CD8-positive, alpha-beta memory T cell (primary cell): ENCODE results near the gene IFIT1B. TPM values are rescaled to one million over a fixed set of nuclear protein-coding genes. Genes with fewer than 3 reads are reported as not detected.
"Not testable (repeated sequence)": the region's sequence is repeated elsewhere in the genome, so short reads cannot be mapped to it uniquely, and the experiment has no call there.

ENCODE experiments used
- CTCF ChIA-PET: fragments of 350-600 bp; sonication (Branson Sonifier 250); formaldehyde crosslinking; loops from one replicate; lab custom pipeline; 2021; ENCODE audit warnings: antibody characterized with exemption; lab: Charles Lee
- POLR2A ChIA-PET: fragments of 350-600 bp; sonication (Branson Sonifier 250); formaldehyde crosslinking; loops from one replicate; lab custom pipeline; 2021; ENCODE audit warnings: antibody characterized with exemption; lab: Charles Lee
- DNase-seq, 5 donors: peaks; one replicate each; pipeline versions ENCODE4 v3.0.0 to v3.0.0-alpha.2; 2020 to 2022; ENCODE audit warnings: mixed read lengths in 1 of 5
- H3K27ac ChIP-seq: one replicate; pipeline ENCODE4 v1.7.0; 2013; ENCODE audit warnings: low read depth, mild to moderate bottlenecking, low read length, moderate library complexity
- H3K27me3 ChIP-seq: 2 replicates; pipeline ENCODE4 v1.7.0; 2013; ENCODE audit warnings: low read length, mild to moderate bottlenecking; ENCODE audit not compliant: insufficient read depth, poor library complexity, severe bottlenecking
- H3K36me3 ChIP-seq: 2 replicates; pipeline ENCODE4 v1.7.0; 2013; ENCODE audit warnings: mild to moderate bottlenecking, low read length, moderate library complexity; ENCODE audit not compliant: insufficient read depth
- H3K4me1 ChIP-seq: 2 replicates; pipeline ENCODE4 v1.7.0; 2013; ENCODE audit warnings: mild to moderate bottlenecking, low read length, moderate library complexity; ENCODE audit not compliant: insufficient read depth
- H3K4me3 ChIP-seq: 2 replicates; pipeline ENCODE4 v1.7.0; 2013; ENCODE audit warnings: mild to moderate bottlenecking, low read length
- H3K9me3 ChIP-seq: 2 replicates; pipeline ENCODE4 v1.7.0; 2013; ENCODE audit warnings: mild to moderate bottlenecking, low read length
- H3K27ac Mint-ChIP-seq, 8 donors: one replicate each; pipeline ENCODE4 v1.8.0; 2020 to 2021; ENCODE audit warnings: mixed read lengths in 8 of 8, mild to moderate bottlenecking in 6 of 8, inconsistent platforms in 3 of 8, moderate library complexity in 3 of 8
- H3K27me3 Mint-ChIP-seq, 2 donors: one replicate each; pipeline ENCODE4 v1.8.0; 2020 to 2021; ENCODE audit warnings: mixed read lengths in 2 of 2, mild to moderate bottlenecking in 1 of 2, moderate library complexity in 1 of 2
- H3K36me3 Mint-ChIP-seq, 3 donors: one replicate each; pipeline ENCODE4 v1.8.0; 2020 to 2021; ENCODE audit warnings: mixed read lengths in 3 of 3, inconsistent platforms in 1 of 3, mild to moderate bottlenecking in 1 of 3
- H3K4me1 Mint-ChIP-seq, 3 donors: one replicate each; pipeline ENCODE4 v1.8.0; 2020 to 2021; ENCODE audit warnings: mixed read lengths in 3 of 3, inconsistent platforms in 1 of 3, mild to moderate bottlenecking in 1 of 3
- H3K4me3 Mint-ChIP-seq, 7 donors: one replicate each; pipeline ENCODE4 v1.8.0; 2020 to 2021; ENCODE audit warnings: mixed read lengths in 7 of 7, mild to moderate bottlenecking in 6 of 7, moderate library complexity in 4 of 7, inconsistent platforms in 2 of 7
- H3K9me3 Mint-ChIP-seq, 5 donors: one replicate each; pipeline ENCODE4 v1.8.0; 2020 to 2022; ENCODE audit warnings: mixed read lengths in 5 of 5, mild to moderate bottlenecking in 3 of 5, moderate library complexity in 2 of 5, inconsistent platforms in 1 of 5
- polyA plus RNA-seq: library from polyadenylated mRNA; unstranded; fragments of 300-500 nt; fragmentation: Illumina TruSeq; gene quantifications from one replicate; pipeline ENCODE4 v1.2.3, GENCODE V29; 2021
- total RNA-seq, 2 experiments: library from RNA; stranded (reverse); gene quantifications; one replicate each; pipeline ENCODE4 v1.2.3, GENCODE V29; 2021

Gene IFIT1B
- total and polyA plus RNA-seq, 3 experiments from 2014 or later = 0.14 TPM; not detected in 2

DNA sequence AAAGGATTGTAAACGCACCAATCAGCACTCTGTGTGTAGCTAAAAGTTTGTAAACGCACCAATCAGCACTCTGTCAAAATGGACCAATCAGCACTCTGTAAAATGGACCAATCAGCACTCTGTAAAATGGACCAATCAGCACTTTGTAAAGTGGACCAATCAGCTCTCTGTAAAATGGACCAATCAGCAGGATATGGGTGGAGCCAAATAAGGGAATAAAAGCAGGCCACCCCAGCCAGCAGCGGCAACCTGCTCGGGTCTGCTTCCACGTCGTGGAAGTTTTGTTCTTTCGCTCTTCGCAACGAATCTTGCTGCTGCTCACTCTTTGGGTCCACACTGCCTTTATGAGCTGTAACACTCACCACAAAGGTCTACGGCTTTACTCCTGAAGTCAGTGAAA is 34.4 kb downstream of the IFIT1B start:
- H3K4me1 Mint-ChIP-seq = peaks cover 37 to 56% (median 52%) of the 10 kb centered on the region in 3 donors

DNA sequence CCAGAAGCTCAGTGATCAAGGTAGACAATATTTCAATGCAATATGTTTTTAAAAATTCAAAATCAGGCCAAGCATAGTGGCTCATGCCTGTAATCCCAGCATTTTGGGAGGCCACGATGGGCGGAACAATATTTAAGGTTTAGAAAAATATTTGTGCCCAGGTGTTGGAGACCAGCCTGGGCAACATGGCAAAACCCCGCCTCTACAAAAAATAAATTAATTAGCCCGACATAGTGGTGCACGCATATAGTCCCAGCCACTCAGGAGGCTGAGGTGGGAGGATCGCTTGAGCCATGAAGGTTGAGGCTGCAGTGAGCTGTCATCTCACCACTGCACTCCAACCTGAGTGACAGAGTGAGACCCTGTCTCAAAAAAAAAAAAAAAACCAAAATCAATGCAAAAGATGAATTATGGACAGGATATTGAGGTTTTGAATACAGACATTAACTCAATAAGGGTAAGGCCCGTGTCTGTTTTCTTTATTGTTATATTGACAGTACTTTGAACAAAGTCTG is 35.6 kb downstream of the IFIT1B start:
- POLR2A ChIA-PET = interaction anchor here (1.0 to 1.4 kb wide), 5 partner anchors 81 to 1750 kb away, joined by 3 to 9 read pairs (median 4); partner anchors contain the start of genes IFIT2 and LIPA
- peaks cover 0 to 25% (median 6%) of the 10 kb centered on the region in 3 donors for H3K36me3 Mint-ChIP-seq
- H3K27ac Mint-ChIP-seq = peak overlapping the region; percentile 89 to 100 (median 98)
- no peaks in the 10 kb centered on the region for H3K36me3 ChIP-seq
- peaks cover 49 to 68% (median 63%) of the 10 kb centered on the region in 3 donors for H3K4me1 Mint-ChIP-seq
- no peak overlapping the region for H3K27ac ChIP-seq
- no peaks in the 10 kb centered on the region for H3K27me3 ChIP-seq
- CTCF ChIA-PET = interaction anchor here (1.0 to 1.2 kb wide), 3 partner anchors 12 to 163 kb away, joined by 3 to 4 read pairs (median 3); partner anchors contain the start of gene LIPA
- peak overlapping the region; percentile 92 to 97 (median 95) for H3K4me3 Mint-ChIP-seq
- no peaks in the 10 kb centered on the region for H3K9me3 ChIP-seq
- no peak for DNase-seq
- no peaks in the 10 kb centered on the region for H3K27me3 Mint-ChIP-seq
- no peaks in the 10 kb centered on the region for H3K9me3 Mint-ChIP-seq
- peaks cover 30% of the 10 kb centered on the region for H3K4me1 ChIP-seq
- peak overlapping the region; percentile 88 for H3K4me3 ChIP-seq

More for the DNA sequence above, 34.4 kb downstream of the IFIT1B start:
- H3K9me3 Mint-ChIP-seq, H3K9me3 ChIP-seq, POLR2A ChIA-PET, H3K27me3 ChIP-seq, H3K36me3 ChIP-seq, H3K27ac ChIP-seq, H3K27me3 Mint-ChIP-seq: not testable (repeated sequence)
- CTCF ChIA-PET = interaction anchor here (1.1 kb wide), 1 partner anchor 9 kb away, joined by 4 read pairs; no protein-coding TSS in a partner anchor
- H3K4me3 Mint-ChIP-seq = peak overlapping the region; percentile 9 to 69 (median 54)
- DNase-seq = peak in 3 of 5 donors; percentile 38 to 54 (median 54)
- H3K27ac Mint-ChIP-seq = peak overlapping the region; percentile 34 to 89 (median 76)
- Histone ChIP-seq H3K4me3 (peak overlapping the region; percentile 14), H3K4me1 (peaks cover 26% of the 10 kb centered on the region)
- peaks cover 0 to 15% (median 3%) of the 10 kb centered on the region in 3 donors for H3K36me3 Mint-ChIP-seq

DNA sequence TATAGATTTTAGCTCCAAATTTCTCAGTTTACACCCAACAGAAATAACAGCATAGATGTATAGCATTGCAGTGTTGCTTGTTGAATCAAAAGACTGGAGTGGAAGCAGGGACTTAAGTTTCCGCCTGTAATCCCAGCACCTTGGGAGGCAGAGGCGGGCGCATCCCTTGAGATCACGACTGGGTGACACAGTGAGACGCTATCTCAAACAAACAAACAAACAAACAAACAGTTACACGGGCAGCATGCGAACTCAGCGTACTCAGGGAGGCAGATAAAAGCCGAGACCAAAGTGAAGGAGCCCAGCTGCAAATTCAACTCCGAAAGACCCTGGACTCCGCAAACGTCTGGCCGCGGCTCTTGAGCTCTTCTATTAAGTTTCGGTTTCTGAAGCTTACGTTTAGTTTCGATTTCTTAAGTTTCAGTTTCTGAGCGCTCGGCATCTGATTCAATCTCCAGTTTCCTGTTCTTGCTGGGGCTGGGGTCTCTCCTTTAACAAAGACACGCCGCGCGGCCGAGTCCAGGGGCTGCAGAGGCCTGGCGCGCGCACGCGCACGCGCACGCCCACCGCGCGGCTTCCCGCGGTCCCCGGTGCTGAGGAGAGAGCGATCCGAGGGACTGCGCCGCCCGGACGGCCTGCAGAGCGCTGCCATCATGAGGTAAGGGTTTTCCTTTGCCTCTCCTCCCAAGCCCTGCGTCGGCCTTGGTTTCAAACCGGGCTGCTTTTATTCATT is 36.5 kb downstream of the IFIT1B start, which contains the start of gene IFIT5:
Gene IFIT5 (plus strand): TSS at position 423 of the 733 bp plus-strand sequence. CDS start 231 bp downstream, at position 654.
- H3K36me3 Mint-ChIP-seq = peaks cover 0 to 25% (median 6%) of the 10 kb centered on the region in 3 donors
- H3K36me3 ChIP-seq = no peaks in the 10 kb centered on the region
- H3K4me3 Mint-ChIP-seq = peak within 1 kb of the TSS; percentile 92 to 97 (median 95)
- H3K27me3 Mint-ChIP-seq = no peaks in the 10 kb centered on the region
- no peaks in the 10 kb centered on the region for H3K27me3 ChIP-seq
- peak within 1 kb of the TSS; percentile 88 for H3K4me3 ChIP-seq
- no peaks in the 10 kb centered on the region for H3K9me3 ChIP-seq
- ChIA-PET CTCF (interaction anchor here (0.8 to 1.4 kb wide), 9 partner anchors 13 to 163 kb away, joined by 3 to 6 read pairs (median 3); partner anchors contain the start of genes IFIT1, IFIT2 and LIPA), POLR2A (interaction anchor here (0.7 to 1.6 kb wide), 8 partner anchors 22 to 1749 kb away, joined by 3 to 30 read pairs (median 4); partner anchors contain the start of genes IFIT1, IFIT2, KIF20B and LIPA)
- peak within 1 kb of the TSS; percentile 89 to 100 (median 98) for H3K27ac Mint-ChIP-seq
- no peaks in the 10 kb centered on the region for H3K9me3 Mint-ChIP-seq
- peaks cover 56 to 71% (median 70%) of the 10 kb centered on the region in 3 donors for H3K4me1 Mint-ChIP-seq
- peaks cover 39% of the 10 kb centered on the region for H3K4me1 ChIP-seq
- peak; percentile 52 to 82 (median 76) for DNase-seq
- H3K27ac ChIP-seq = peak within 1 kb of the TSS; percentile 88

DNA sequence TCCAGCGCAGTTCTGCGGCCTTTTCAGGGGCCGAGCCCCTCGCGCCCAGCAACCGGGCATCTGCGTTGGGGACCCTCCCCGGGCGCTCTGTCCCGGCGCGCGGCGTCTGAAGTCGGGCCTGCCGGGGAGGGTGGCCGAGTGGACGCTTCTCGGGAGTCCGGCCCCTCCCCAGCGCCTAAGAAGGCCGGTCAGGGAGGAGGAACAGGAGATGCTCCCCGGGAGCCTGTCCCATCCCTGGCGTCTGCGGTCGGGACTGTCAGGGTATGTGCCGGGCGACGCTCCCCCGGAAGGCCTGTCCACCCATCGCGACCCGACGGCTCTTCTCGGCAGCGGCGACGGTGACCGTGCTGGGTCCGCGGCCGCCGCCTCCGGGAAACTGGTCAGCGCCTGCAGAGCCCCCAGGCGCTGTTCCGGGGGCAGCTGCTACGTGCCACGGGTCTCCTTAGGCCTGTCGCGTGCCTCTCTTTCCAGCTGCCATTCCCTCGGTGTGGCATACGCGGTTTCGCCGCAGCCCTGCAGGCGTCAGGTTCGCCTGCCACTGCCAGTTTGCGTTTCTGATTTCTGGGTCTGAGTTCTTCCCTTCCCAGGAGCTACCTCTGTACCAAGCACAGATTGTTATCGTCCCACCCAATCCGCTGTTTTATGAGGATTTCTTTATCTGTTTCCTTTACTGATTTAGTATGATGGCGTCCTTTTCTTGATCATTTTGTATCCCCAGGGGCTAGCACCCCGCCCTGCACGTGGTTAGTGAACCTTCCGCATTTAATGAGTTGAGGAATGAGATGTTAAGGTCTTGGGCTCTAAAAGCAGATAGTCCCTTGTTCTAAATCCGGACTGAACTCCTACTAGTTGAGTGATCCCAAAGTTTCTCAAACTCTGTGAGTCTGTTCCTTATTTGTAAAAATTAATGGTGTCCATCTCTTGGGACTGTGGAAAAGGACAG is 37.3 kb downstream of the IFIT1B start:
- DNase-seq = peak; percentile 34 to 65 (median 49)
- no peaks in the 10 kb centered on the region for H3K27me3 Mint-ChIP-seq
- peak overlapping the region; percentile 92 to 97 (median 95) for H3K4me3 Mint-ChIP-seq
- peaks cover 0 to 29% (median 10%) of the 10 kb centered on the region in 3 donors for H3K36me3 Mint-ChIP-seq
- Histone ChIP-seq H3K4me3 (peak overlapping the region; percentile 88), H3K36me3 (no peaks in the 10 kb centered on the region), H3K27me3 (no peaks in the 10 kb centered on the region), H3K9me3 (no peaks in the 10 kb centered on the region), H3K4me1 (peaks cover 42% of the 10 kb centered on the region), H3K27ac (peak overlapping the region; percentile 88)
- CTCF ChIA-PET = interaction anchor here (0.9 to 1.4 kb wide), 3 partner anchors 22 to 80 kb away, joined by 3 to 6 read pairs (median 3); partner anchors contain the start of gene IFIT1
- peak overlapping the region; percentile 89 to 100 (median 98) for H3K27ac Mint-ChIP-seq
- peaks cover 60 to 78% (median 77%) of the 10 kb centered on the region in 3 donors for H3K4me1 Mint-ChIP-seq
- no peaks in the 10 kb centered on the region for H3K9me3 Mint-ChIP-seq
- POLR2A ChIA-PET = interaction anchor here (0.8 to 1.6 kb wide), 6 partner anchors 23 to 1748 kb away, joined by 3 to 30 read pairs (median 6); partner anchors contain the start of genes IFIT1, IFIT2, KIF20B and LIPA

DNA sequence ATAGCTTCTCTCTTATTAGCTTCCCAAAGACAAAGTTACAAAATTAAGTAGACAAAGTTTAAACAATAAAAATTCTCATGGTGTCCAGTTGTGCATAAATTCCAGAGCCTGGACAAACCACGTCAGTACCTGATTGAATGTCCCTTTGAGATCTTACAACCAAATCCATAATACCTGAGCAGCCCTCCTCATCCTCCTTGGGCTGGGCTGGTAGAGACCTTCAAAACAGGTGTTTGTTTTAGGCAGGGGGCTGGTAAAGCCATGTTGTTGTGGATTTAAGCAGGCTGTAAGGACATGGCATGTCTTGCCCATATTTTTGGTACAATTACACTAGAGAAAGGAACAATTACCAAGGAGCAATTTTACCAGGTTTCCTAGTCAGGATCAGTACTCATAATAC is 38.6 kb downstream of the IFIT1B start:
- H3K4me3 ChIP-seq = no peak overlapping the region
- H3K4me3 Mint-ChIP-seq = peak overlapping the region; percentile 92 to 97 (median 95)
- peaks cover 60 to 83% (median 81%) of the 10 kb centered on the region in 3 donors for H3K4me1 Mint-ChIP-seq
- POLR2A ChIA-PET = no interaction called here
- peak overlapping the region; percentile 68 to 100 (median 97) for H3K27ac Mint-ChIP-seq
- H3K36me3 ChIP-seq = no peaks in the 10 kb centered on the region
- CTCF ChIA-PET = no interaction called here
- DNase-seq = no peak
- H3K27me3 Mint-ChIP-seq = no peaks in the 10 kb centered on the region
- no peaks in the 10 kb centered on the region for H3K27me3 ChIP-seq
- no peaks in the 10 kb centered on the region for H3K9me3 Mint-ChIP-seq
- H3K4me1 ChIP-seq = peaks cover 42% of the 10 kb centered on the region
- no peak overlapping the region for H3K27ac ChIP-seq
- H3K9me3 ChIP-seq = no peaks in the 10 kb centered on the region
- H3K36me3 Mint-ChIP-seq = peaks cover 0 to 41% (median 13%) of the 10 kb centered on the region in 3 donors

DNA sequence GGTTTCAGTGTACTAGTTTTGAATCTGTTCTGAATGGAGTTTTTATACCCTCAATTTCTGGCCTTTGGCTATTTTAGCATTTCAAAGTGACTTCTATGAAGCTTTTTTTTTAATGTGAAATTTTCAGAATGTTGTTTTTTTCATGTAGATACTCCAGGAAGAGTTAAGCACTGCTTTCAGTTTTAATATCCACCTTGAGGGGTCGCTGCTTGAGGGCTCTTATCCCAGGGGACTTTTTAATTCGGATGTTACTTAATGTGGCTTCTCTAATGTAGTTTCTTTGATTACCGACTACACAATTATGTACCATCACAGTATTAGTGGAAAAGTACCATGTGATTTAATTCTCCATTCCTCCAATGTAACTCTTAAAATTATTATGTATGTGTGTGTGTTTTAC is 41.7 kb downstream of the IFIT1B start:
- Histone ChIP-seq H3K4me1 (peaks cover 29% of the 10 kb centered on the region), H3K27me3 (no peaks in the 10 kb centered on the region), H3K27ac (no peak overlapping the region), H3K9me3 (no peaks in the 10 kb centered on the region), H3K36me3 (no peaks in the 10 kb centered on the region), H3K4me3 (no peak overlapping the region)
- CTCF ChIA-PET = interaction anchor here (1.3 to 1.8 kb wide), 2 partner anchors 50 to 118 kb away, joined by 3 to 6 read pairs; partner anchors contain the start of gene IFIT2
- peak overlapping the region in 7 of 8 donors; percentile 32 to 73 (median 60) for H3K27ac Mint-ChIP-seq
- H3K27me3 Mint-ChIP-seq = no peaks in the 10 kb centered on the region
- H3K4me3 Mint-ChIP-seq = peak overlapping the region in 5 of 7 donors; percentile 13 to 63 (median 32)
- H3K9me3 Mint-ChIP-seq = no peaks in the 10 kb centered on the region
- DNase-seq = peak in 1 of 5 donors; percentile 21
- peaks cover 0 to 45% (median 15%) of the 10 kb centered on the region in 3 donors for H3K36me3 Mint-ChIP-seq
- H3K4me1 Mint-ChIP-seq = peaks cover 47 to 69% (median 62%) of the 10 kb centered on the region in 3 donors
- POLR2A ChIA-PET = no interaction called here

DNA sequence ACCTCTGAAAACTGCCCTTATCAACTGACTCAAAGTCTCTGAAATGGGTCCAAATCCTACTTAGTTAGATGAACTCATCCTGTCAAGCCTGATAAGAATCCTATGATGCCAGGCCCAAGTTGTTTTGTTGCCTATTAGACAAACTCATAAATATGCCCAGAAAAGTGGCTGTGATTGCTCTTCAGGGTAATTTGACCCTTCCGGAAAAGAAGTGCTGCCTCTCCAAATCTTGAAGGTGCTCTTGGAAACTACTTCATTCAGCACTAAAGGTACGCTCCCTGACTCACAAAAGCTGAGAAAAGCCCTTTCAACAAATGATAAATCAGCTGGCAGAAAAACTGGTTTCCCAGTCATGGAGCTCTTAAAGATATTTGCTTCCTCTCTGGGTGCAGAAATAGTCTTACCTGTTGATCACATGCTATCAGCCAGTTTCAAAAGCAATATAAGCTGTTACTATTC is 43.2 kb downstream of the IFIT1B start:
- H3K4me1 ChIP-seq = peaks cover 22% of the 10 kb centered on the region
- DNase-seq = no peak
- Mint-ChIP-seq H3K27ac (peak overlapping the region in 5 of 8 donors; percentile 28 to 61 (median 37)), H3K9me3 (no peaks in the 10 kb centered on the region), H3K36me3 (peaks cover 0 to 39% (median 15%) of the 10 kb centered on the region in 3 donors), H3K4me3 (peak overlapping the region in 1 of 7 donors; percentile 31), H3K4me1 (peaks cover 39 to 59% (median 52%) of the 10 kb centered on the region in 3 donors), H3K27me3 (no peaks in the 10 kb centered on the region)
- no peak overlapping the region for H3K27ac ChIP-seq
- no peaks in the 10 kb centered on the region for H3K9me3 ChIP-seq
- H3K4me3 ChIP-seq = no peak overlapping the region
- CTCF ChIA-PET = no interaction called here
- H3K27me3 ChIP-seq = no peaks in the 10 kb centered on the region
- H3K36me3 ChIP-seq = no peaks in the 10 kb centered on the region
- POLR2A ChIA-PET = no interaction called here
